HUES6 (cell line): ENCODE measurements around the gene FRMD4B.

Experiments used
- H3K27ac ChIP-seq: 2 replicates; pipeline ENCODE4 v1.7.0; 2013; ENCODE audit warnings: low read depth, mild to moderate bottlenecking, low read length, inconsistent platforms
- H3K27me3 ChIP-seq: 2 replicates; pipeline ENCODE4 v1.6.1; 2013; ENCODE audit warnings: low read length; ENCODE audit not compliant: control insufficient read depth, insufficient read depth
- H3K36me3 ChIP-seq: 2 replicates; pipeline ENCODE4 v1.6.1; 2013; ENCODE audit warnings: low read length; ENCODE audit not compliant: control insufficient read depth, insufficient read depth
- H3K4me1 ChIP-seq: 2 replicates; pipeline ENCODE4 v1.6.1; 2013; ENCODE audit warnings: low read length; ENCODE audit not compliant: control insufficient read depth, insufficient read depth
- H3K4me3 ChIP-seq: 2 replicates; pipeline ENCODE4 v1.5.1; 2013; ENCODE audit warnings: low read depth, low read length
- H3K9ac ChIP-seq: one replicate; pipeline ENCODE4 v1.6.1; 2013; ENCODE audit warnings: mild to moderate bottlenecking, low read length
- H3K9me3 ChIP-seq: 2 replicates; pipeline ENCODE4 v1.6.1; 2013; ENCODE audit warnings: low read depth, low read length; ENCODE audit not compliant: control insufficient read depth, insufficient read depth

The FRMD4B gene

DNA sequence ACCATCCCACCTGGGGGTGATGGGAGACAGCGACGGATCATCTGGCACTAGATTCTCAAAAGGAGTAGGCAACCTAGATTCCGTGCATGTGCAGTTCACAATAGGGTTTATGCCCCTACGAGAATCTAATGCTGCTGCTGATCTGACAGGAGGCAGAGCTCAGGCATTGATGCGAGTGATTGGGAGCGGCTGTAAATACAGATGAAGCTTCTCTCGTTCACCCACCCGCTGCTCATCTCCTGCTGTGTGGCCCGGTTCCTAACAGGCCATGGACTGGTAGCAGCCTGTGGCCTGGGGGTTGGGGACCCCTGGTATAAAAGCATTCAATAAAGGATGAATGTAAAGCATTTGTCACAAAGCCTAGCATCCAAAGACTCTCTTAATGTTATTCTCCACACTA lies 126.8 kb downstream of the FRMD4B start:
- H3K4me1 ChIP-seq = no peaks in the 10 kb centered on the region
- no peaks in the 10 kb centered on the region for H3K27me3 ChIP-seq
- no peak overlapping the region for H3K4me3 ChIP-seq
- H3K9me3 ChIP-seq = peaks cover 7% of the 10 kb centered on the region; the same call in 1 of the 2 replicates
- H3K36me3 ChIP-seq = no peaks in the 10 kb centered on the region
- no peak overlapping the region for H3K9ac ChIP-seq
- no peak overlapping the region for H3K27ac ChIP-seq

DNA sequence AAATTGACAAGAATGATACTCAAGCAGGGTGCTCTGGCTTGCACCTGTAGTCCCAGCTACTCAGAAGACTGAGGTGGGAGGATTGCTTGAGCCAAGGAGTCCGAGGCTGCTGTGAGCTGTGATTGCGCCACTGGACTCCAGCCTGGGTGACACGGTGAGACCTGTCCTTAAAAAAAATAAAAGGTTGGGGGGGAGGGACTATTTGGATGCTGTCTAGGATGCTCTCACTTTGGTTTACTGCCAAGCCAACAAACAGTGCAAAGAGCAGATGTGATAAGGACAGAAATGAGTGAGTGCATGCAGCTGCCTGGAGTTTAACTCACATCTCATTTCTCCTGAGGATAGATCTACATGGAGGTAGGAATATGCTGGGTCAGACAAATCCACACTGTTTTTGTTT lies 130.0 kb downstream of the FRMD4B start:
- H3K4me3 ChIP-seq = no peak overlapping the region
- no peaks in the 10 kb centered on the region for H3K36me3 ChIP-seq
- H3K27me3 ChIP-seq = no peaks in the 10 kb centered on the region
- peaks cover 9% of the 10 kb centered on the region for H3K4me1 ChIP-seq
- H3K9me3 ChIP-seq = peaks cover 7% of the 10 kb centered on the region; the same call in 1 of the 2 replicates
- H3K27ac ChIP-seq = no peak overlapping the region
- H3K9ac ChIP-seq = no peak overlapping the region

DNA sequence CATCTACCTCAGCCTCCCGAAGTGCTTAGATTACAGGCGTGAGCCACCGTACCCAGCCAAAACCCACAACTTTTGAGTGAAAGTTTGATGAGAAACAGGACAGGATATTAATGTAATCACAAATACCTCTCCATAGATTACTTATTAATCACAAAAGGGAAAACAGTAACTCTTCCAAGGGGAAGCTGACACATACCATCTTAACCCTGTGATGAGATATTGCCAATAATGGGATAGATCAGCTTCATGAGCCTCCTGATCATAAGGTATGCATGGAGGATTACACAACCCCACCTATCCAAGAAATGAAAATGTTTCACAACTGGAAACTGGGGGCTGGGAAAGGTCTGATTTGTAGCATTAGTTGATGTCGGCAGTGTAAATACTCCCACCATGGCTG lies 131.5 kb downstream of the FRMD4B start:
- Histone ChIP-seq H3K4me1 (peaks cover 18% of the 10 kb centered on the region), H3K36me3 (no peaks in the 10 kb centered on the region), H3K27me3 (no peaks in the 10 kb centered on the region; the same call in 1 of the 2 replicates), H3K9ac (no peak overlapping the region), H3K27ac (no peak overlapping the region), H3K9me3 (no peaks in the 10 kb centered on the region), H3K4me3 (no peak overlapping the region)

DNA sequence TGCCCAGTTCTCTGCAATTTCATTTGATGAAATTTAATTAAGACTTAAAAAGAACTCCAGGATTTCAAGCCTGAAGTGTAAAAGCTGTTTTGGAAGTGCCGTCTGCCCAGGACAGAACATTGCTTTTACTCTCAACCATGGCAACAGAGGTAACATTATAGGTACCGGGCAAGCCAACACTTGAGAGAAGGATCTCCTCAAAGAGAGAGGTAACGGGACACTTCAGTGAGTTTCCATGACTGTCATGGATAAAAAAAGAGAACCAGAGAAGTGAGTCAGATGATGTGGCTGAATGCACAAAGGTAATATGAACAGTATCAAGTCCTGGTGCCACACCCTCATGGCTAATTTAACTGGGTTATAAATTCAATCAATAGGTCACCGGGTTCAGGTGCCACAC lies 133.3 kb downstream of the FRMD4B start:
- no peaks in the 10 kb centered on the region for H3K36me3 ChIP-seq
- H3K27me3 ChIP-seq = peaks cover 8% of the 10 kb centered on the region; the same call in 1 of the 2 replicates
- no peaks in the 10 kb centered on the region for H3K9me3 ChIP-seq
- no peak overlapping the region for H3K4me3 ChIP-seq
- H3K9ac ChIP-seq = no peak overlapping the region
- H3K27ac ChIP-seq = no peak overlapping the region
- H3K4me1 ChIP-seq = peaks cover 31% of the 10 kb centered on the region

DNA sequence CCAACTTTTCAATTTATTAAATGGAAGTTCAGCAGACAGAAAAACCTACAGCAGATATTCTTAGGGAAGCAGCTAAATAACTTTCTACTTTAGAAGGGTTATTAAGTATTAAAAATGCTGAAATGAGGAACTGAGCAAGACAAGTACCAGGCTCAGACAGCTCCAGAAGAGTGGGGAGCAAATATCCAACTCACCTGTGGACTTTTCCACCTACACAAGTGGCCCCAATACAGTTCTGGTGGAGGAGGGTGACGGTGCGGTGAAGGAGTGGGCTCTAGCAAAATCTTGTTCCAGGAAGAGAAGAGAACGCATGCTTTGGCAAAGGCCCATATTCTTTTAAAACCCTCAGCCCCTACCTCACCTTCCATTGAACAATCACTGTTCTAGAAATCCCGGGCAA lies 133.7 kb downstream of the FRMD4B start:
- Histone ChIP-seq H3K4me1 (peaks cover 31% of the 10 kb centered on the region), H3K9ac (no peak overlapping the region), H3K36me3 (no peaks in the 10 kb centered on the region), H3K27me3 (peaks cover 11% of the 10 kb centered on the region; the same call in 1 of the 2 replicates), H3K4me3 (no peak overlapping the region), H3K27ac (no peak overlapping the region), H3K9me3 (no peaks in the 10 kb centered on the region)

DNA sequence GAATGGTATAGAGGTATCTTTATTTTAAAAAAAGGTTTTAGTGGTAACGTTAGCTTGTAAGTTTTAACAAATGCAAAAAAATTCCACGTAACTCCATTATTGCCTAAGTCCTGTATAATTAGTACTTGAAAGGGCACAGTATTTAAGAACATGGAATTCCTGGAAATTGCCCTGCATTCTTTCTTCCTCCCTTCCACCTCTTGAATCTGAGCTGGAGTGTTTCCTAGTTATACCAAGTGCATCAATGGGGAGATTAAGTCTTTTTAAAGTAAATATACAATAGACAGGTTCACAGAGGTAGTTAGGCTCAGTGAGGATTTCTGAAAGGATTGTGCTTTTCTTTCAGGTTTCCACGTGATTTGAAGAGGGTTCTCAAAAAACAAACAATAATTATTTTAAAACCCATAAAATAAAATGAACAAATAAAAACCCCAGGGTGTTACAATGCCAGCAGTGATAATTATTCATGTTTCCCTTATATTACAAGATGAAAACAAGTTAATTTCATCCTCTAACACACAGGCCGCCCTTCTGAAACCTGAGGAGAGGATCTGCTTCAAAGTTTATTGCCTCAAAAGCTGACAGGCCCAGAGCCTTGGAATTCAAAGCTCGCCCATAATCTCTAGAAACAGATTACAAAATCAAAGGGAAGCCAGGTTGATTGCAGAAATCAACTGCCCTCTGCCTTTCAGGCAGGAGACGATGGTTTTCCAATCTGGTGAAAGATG lies 134.6 kb downstream of the FRMD4B start:
- H3K36me3 ChIP-seq = no peaks in the 10 kb centered on the region
- no peak overlapping the region for H3K27ac ChIP-seq
- H3K4me1 ChIP-seq = peaks cover 36% of the 10 kb centered on the region
- no peaks in the 10 kb centered on the region for H3K9me3 ChIP-seq
- no peak overlapping the region for H3K4me3 ChIP-seq
- peaks cover 20% of the 10 kb centered on the region; the same call in 1 of the 2 replicates for H3K27me3 ChIP-seq
- H3K9ac ChIP-seq = no peak overlapping the region

DNA sequence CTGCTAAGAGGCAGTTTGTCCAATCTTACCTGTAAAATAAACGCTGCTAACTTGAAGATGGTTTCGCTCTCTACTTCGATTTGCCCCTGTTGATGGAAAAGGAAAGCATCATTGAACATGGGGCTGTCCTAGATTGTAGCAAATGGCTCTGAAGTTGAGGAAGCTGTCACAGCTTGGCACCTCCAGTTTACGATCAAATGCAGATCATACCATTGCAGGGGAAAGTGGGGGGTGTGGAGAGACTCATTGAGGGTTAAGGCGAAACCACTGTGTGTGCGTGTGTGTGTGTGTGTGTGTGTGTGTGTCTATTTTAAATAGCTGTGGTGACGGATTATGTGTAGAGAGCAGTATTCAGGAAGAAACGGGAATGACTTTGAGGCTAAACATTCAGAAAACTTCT lies 135.9 kb downstream of the FRMD4B start:
- Histone ChIP-seq H3K27me3 (peaks cover 20% of the 10 kb centered on the region; the same call in 1 of the 2 replicates), H3K9ac (peak overlapping the region; percentile 32), H3K4me1 (peaks cover 36% of the 10 kb centered on the region), H3K4me3 (peak overlapping the region; percentile 48; the same call in 1 of the 2 replicates), H3K27ac (no peak overlapping the region), H3K9me3 (no peaks in the 10 kb centered on the region), H3K36me3 (no peaks in the 10 kb centered on the region)

DNA sequence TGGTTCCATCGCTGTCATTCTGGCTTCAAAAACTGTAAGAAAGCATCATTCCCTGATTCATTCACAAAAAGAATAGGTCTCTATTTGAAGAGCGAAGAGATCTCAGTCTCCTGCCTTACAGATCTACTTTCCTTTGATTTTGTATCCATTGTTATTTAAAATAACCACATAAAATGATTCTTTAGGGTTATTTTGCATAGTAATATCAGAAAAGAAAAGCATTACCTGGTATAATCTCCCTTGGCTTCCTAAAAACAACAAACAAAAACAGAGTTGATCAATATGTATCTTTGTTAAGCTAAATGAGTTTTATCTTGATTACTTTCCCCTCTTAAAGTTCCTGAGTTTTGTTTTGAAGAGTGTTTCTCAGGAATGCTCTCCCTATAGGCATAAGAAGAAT lies 136.9 kb downstream of the FRMD4B start:
- no peaks in the 10 kb centered on the region for H3K36me3 ChIP-seq
- H3K9ac ChIP-seq = no peak overlapping the region

DNA sequence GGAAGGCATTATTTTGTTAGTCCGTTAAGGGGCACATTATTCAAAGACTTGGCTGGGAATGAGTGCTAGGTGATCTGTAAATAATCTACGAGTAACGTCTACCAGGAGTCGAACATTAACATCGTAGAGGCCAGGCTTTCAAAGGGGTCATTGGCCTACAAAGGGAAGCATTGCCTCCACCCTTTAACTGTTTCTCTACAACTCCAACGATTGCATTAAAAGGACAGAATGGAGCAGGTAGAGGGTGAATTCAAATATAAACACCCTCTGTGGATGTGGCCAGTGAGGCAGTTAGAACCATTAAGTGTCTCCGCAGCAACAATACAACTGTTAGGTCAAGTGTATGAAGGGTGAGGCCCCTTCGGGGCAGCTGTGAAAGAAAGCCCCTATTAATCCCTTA lies 137.5 kb downstream of the FRMD4B start:
- H3K27ac ChIP-seq = no peak overlapping the region
- H3K9me3 ChIP-seq = no peaks in the 10 kb centered on the region
- H3K4me1 ChIP-seq = peaks cover 38% of the 10 kb centered on the region
- H3K9ac ChIP-seq = no peak overlapping the region
- H3K36me3 ChIP-seq = no peaks in the 10 kb centered on the region
- H3K27me3 ChIP-seq = peaks cover 20% of the 10 kb centered on the region; the same call in 1 of the 2 replicates
- peak overlapping the region; percentile 48; the same call in 1 of the 2 replicates for H3K4me3 ChIP-seq

More for the DNA sequence above, 136.9 kb downstream of the FRMD4B start:
- Histone ChIP-seq H3K4me1 (peaks cover 36% of the 10 kb centered on the region), H3K27me3 (peaks cover 20% of the 10 kb centered on the region; the same call in 1 of the 2 replicates), H3K9me3 (no peaks in the 10 kb centered on the region), H3K27ac (no peak overlapping the region), H3K4me3 (peak overlapping the region; percentile 48; the same call in 1 of the 2 replicates)

DNA sequence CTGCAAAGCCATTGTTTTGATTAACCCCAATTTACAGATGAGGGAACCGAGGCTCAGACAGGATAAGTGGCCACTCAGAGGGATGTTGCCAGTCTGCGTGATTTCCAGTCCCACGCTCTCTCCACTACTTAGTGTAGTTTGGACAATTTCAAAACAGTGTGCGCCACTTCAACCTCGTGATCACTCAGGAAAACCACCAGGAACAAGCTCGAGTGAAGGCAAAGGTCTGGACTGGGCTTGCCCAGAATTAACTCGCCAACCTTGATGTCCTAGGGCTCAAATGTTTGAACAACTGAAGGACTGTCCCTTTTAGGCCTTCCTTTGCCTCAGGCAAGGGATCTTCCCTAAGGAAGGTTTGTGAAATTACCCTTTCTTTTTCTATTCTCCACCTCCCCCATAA lies 139.3 kb downstream of the FRMD4B start:
- H3K27me3 ChIP-seq = peaks cover 20% of the 10 kb centered on the region; the same call in 1 of the 2 replicates
- H3K9me3 ChIP-seq = no peaks in the 10 kb centered on the region
- H3K4me1 ChIP-seq = peaks cover 52% of the 10 kb centered on the region
- H3K36me3 ChIP-seq = no peaks in the 10 kb centered on the region
- no peak overlapping the region for H3K4me3 ChIP-seq
- no peak overlapping the region for H3K27ac ChIP-seq
- H3K9ac ChIP-seq = no peak overlapping the region

DNA sequence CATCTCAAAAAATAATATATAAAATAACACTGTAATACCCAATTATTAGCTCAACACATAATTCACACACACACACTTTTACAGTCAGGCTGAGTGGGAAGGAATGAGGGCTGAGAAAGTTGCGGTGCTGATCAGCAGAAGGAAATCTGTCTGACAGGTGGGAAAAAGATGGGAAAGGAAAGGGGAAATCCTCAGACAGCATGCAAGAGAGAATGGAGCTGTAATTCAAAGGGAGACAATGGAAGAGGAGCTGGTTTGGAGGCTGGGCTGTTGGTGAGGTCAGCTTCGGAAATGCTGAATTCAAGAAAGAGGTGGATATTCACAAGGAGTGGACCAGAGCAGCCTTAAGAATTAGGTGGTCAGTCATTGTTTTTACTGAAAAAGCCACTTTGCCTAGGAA lies 141.8 kb downstream of the FRMD4B start:
- H3K27me3 ChIP-seq = peaks cover 20% of the 10 kb centered on the region; the same call in 1 of the 2 replicates
- no peak overlapping the region for H3K9ac ChIP-seq
- no peak overlapping the region for H3K4me3 ChIP-seq
- H3K36me3 ChIP-seq = no peaks in the 10 kb centered on the region
- no peak overlapping the region for H3K27ac ChIP-seq
- no peaks in the 10 kb centered on the region for H3K9me3 ChIP-seq
- H3K4me1 ChIP-seq = peaks cover 49% of the 10 kb centered on the region
